Amniotic stem cell (primary cell): ENCODE measurements around the gene KCNJ18.
"Not testable (repeated sequence)": the region's sequence is repeated elsewhere in the genome, so short reads cannot be mapped to it uniquely, and the experiment has no call there.

Experiments
- DNase-seq: peaks from one replicate; lab custom pipeline; 2025; lab: John Stamatoyannopoulos, UW

The KCNJ18 gene

GRCh38 chr17:21724216-21725006, 32.1 kb downstream of the KCNJ18 start:
- not testable (repeated sequence) for DNase-seq

DNA sequence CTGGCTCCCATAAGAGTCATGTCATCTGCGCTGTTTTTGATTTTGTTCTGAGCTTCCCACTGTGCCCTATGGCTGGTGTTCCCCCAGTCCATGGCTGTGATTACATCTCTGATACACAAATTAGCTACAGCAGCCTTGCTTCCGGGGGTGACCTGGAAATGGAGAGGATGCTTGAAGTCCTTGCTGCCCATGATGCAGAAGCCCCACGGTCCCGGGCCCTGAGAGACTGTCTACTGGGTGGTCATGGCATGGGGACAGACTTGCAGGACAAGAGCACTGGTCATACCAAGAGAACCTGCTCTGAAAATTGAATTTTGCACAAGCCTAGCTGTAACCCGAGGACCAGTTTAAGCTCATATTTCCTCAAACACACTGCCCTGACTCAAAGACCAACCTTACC, 38.8 kb downstream of the KCNJ18 start:
- not testable (repeated sequence) for DNase-seq

GRCh38 chr17:21733931-21734330, 41.6 kb downstream of the KCNJ18 start:
- DNase-seq: not testable (repeated sequence)

- DNase-seq: not testable (repeated sequence)
These were observed 43.5 kb downstream of the KCNJ18 start for GRCh38 chr17:21735814-21736213.

DNA sequence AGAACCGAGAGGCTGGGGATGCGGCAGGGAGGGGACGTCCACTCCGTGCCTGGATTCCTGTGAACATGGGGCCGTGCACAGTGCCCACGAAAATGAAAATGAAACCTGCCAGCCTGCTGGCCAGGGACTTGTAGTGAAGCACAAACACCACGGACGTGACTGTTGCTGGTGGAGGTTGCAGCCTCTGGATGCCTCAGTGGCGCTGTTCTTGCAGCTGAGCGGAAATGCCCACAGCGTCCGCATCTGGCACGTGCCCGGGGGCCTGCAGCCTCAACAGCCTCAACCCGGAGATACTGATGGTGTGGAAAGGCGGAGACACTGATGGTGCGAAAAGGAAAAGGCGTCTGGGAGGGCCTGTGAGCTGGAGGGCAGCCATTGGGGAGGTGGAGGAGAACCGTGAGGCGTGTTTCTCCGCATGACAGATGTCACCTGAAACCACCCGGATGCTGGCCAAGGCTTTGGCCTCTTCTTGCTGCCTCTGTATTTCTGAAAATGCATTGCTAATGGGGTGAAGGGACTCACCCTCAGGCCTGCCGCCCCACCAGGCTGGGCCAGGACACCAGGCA, 44.8 kb downstream of the KCNJ18 start:
- DNase-seq: not testable (repeated sequence)

GRCh38 chr17:21738241-21738640, 45.9 kb downstream of the KCNJ18 start:
- not testable (repeated sequence) for DNase-seq

DNA sequence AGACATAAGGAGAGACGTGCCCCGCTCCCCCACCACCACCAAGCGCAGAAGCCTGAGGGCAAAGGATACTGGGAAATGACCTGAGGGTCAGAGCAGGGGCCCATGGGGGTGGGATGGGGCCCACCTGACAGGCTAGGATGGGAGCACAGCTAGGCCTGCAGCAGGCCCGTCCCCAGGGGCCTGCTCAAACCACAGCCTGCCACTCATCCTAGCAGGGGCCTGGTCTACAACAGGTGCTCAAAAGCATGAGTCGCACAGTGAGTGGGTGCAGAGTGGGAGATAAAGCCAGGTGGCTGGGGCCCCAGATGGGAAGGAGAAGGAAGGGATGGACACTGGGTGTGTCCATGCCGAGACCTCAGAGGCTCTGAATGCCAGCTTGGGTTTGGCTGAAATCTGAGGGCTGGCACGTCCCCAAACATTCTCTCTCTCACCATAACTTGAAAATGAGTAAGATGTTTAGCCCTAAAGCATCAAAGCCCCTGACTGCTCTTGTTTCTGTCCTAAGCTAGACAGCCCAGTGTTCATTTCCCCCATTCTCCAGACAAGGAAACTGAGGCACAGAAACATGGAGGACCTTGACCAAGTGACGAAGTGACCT, 46.7 kb downstream of the KCNJ18 start:
- DNase-seq: not testable (repeated sequence)

DNA sequence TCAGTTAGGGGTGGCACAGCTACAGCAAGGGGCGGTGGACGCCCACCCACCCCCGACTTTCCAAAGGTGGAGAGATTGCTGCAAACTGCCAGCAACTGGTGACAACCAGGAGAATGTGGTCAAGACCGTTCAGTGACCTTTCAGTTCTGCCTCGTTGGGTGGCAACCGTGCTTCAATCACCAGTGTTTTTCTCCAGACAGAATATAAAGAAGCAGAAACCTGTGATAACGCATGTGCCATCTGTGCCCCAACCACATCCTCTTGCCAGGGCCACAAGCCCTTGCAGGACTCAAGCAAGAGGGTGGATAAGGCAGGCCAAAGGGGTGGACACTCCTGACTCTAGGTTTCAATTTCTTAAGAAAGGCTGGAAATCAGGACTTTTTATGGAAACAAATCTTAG, 47.2 kb downstream of the KCNJ18 start:
- not testable (repeated sequence) for DNase-seq

DNA sequence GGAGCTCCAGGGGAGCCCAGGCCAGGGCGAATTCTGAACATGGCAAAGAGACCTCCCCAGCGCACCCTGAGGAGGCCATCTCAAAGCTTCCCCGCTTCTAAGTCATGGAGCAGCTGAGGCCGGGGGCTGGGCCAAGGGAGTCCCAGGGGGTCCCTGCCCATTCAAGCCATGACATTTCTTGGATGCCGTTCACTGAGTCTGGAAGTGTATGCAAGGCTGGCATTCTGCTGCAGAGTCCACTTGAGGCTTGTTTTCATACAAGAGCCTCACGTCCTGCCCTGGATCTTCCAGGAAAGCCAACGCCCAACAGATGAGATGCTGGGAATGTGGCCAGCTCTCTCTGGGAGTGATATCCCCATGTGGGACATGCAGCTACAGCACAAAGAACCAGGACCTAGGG, 48.5 kb downstream of the KCNJ18 start:
- not testable (repeated sequence) for DNase-seq

- DNase-seq: not testable (repeated sequence)
These were observed 49.2 kb downstream of the KCNJ18 start for GRCh38 chr17:21741520-21741919.

- no peak for DNase-seq
These were observed 50.0 kb downstream of the KCNJ18 start for GRCh38 chr17:21742326-21742725.

- DNase-seq: not testable (repeated sequence)
These were observed 51.8 kb downstream of the KCNJ18 start for GRCh38 chr17:21744151-21744550.

DNA sequence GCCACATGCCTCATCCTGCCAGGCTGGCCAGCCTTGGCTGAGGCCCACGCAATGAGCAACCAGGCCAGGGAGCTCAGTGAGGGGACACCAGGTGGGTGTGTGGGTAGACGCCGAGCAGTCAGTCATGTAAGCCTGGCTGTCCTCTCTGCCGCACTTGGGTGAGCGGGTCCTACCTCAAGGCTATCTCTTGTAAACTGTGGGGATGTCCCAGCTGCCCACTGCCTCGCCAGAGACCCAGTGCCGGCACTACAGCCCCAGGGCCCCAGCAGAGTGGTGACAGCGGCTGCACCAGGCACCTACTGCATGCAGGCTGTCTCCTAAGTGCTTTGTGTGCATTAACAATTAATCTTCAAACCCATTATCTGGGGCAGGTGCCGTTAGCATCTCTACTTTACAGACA, 52.3 kb downstream of the KCNJ18 start:
- not testable (repeated sequence) for DNase-seq

GRCh38 chr17:21745385-21746054, 53.2 kb downstream of the KCNJ18 start:
- DNase-seq: not testable (repeated sequence)

DNA sequence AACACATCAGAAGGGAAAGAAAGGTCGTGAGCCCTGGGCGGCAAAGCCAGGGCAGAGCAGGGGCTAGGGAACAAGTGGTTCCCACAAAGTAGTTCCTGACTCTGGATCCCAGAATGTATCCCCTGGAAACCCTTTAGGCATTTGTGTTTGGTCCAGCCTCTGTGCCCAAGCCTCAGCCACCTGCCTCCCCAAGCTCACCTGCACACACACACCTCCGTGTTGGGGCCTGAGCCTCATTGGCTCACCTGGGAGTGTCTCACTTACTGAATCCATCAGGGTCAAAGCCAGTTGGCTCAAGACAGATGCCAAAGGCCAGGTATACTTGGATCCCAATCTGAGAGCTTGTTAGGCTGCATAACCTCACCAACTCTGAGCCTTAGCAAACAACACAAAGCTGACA, 54.1 kb downstream of the KCNJ18 start:
- not testable (repeated sequence) for DNase-seq

DNA sequence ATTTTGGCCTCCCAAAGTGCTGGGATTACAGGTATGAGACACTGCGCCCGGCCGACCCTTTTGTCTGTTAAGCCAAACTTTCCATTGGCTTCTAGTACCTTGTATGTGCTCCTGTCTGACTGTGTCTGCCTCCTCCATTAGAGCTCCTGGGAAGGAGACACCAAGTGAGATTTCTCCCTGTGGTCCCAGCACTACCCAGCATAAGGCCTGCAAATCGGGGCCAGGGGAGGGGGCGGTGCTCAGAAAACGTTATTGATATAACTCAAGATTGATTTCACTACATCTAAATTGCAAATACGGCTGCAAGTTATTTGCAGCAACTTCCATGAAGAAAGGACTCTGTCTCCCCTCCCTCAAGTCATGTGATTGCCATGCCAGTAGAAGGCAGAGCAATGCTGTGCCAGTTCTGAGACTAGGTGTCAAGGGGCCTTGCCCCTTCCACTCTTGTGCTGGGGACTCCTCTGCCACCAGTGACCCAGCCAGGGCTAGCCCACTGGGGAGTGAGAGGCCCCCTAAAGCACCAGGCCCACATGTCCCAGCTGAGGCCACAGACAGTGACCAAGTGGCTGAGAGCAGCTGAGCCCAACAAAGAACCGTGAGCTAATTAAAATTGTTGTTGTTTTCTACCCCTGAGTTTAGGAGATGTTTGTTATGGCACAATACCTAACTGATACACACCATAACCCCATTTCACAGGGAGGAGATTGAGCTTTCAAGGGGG, 55.0 kb downstream of the KCNJ18 start:
- not testable (repeated sequence) for DNase-seq

GRCh38 chr17:21748686-21749085, 56.4 kb downstream of the KCNJ18 start:
- not testable (repeated sequence) for DNase-seq

DNA sequence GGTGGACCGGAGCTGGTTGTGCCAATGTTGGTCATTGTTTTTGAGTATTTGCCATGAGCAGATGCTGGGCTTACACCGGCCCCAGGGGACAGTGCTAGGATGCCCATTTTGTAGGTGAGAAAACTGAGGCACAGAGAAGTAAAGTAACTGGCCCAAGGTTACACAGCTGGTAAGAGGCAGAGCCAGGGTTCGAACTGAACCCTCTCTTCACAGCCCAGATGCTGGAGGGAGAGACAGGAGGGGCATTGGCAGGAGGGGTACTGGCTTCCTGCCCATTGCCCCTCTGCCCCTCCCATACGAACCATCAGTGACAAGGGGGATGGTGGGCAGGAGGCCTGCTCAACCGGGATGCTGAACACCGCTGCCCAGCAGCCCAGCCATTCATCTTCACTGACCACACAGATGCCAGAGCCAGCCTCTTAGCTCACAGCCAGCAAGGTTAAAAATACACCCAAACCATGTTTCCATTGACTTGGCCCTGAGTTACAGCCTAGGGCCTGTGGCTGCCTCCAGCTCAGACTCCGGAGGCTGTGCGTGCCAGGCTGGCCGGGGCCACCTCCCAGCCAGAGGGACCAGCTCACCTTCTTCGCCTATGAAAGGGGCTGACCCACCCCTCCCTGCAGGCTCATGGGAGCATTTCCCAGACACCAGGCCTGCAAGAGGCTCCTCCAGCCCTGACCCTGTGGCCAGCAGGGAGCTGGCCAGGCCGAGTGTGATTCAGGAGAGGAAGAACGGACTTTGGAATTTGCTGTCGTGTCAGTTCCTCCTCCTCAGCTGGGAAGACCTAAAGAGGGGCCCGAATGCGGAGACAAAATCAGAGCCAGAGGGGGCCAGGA, 57.6 kb downstream of the KCNJ18 start:
- not testable (repeated sequence) for DNase-seq

- DNase-seq: not testable (repeated sequence)
These were observed 58.8 kb downstream of the KCNJ18 start for GRCh38 chr17:21751111-21751510.
